ENCODE data around the gene ZC3H18.

- no peak for TF ChIP-seq CTCF (IDR thresholded peaks at IDR 0.05)
- TF ChIP-seq POLR2A (IDR thresholded peaks at IDR 0.05), result no peak
- no peak for TF ChIP-seq EP300 (IDR thresholded peaks at IDR 0.05)
These were observed 14.5 kb downstream of the ZC3H18 start for GRCh38 chr16:88584676-88585075.

Measured in ovary (tissue), 3 donors.